ENCODE data around the gene PYGB. TPM values are rescaled to one million over a fixed set of nuclear protein-coding genes. Genes with fewer than 3 reads are reported as not detected.

The PYGB gene
- total RNA-seq, 2 donors from 2014 or later, result 34.8 to 42.8 TPM

GRCh38 chr20:25341716-25342680, 94.1 kb downstream of the PYGB start:
- Histone ChIP-seq H3K36me3 (replicated peaks in 1 of 2; ENCODE audit: insufficient read depth in 1 of 2, low read depth in 2 of 2) (no peaks in the 10 kb centered on the region), H3K27ac (peak overlapping the region in 2 of 4 donors; percentile 50 to 77), H3K9me3 (no peaks in the 10 kb centered on the region), H3K4me1 (peaks cover 72% of the 10 kb centered on the region), H3K4me3 (no peak overlapping the region), H3K27me3 (no peaks in the 10 kb centered on the region)
- DNase-seq, result no peak
- WGBS, 2 donors, result 80 to 87% methylated on average over 9 of the region's 9 CpGs
- TF ChIP-seq CTCF (IDR thresholded peaks at IDR 0.05), result no peak
- TF ChIP-seq POLR2A (IDR thresholded peaks at IDR 0.05), result no peak
- intact Hi-C loops (cut with DNase I), result no loop called here
- ATAC-seq, result peak; percentile 16

GRCh38 chr20:25344634-25345033, 96.7 kb downstream of the PYGB start:
- H3K4me3 ChIP-seq, result no peak overlapping the region
- no peaks in the 10 kb centered on the region for H3K9me3 ChIP-seq
- intact Hi-C loops (cut with DNase I), result no loop called here
- no peak for ATAC-seq
- no peak overlapping the region for H3K27ac ChIP-seq
- H3K36me3 ChIP-seq (replicated peaks in 1 of 2; ENCODE audit: insufficient read depth in 1 of 2, low read depth in 2 of 2), result no peaks in the 10 kb centered on the region
- H3K4me1 ChIP-seq, result peaks cover 53% of the 10 kb centered on the region
- 97% methylated on average over 3 of the region's 3 CpGs for WGBS, 2 donors
- no peak for TF ChIP-seq CTCF (IDR thresholded peaks at IDR 0.05)
- TF ChIP-seq POLR2A (IDR thresholded peaks at IDR 0.05), result no peak
- DNase-seq, result no peak
- H3K27me3 ChIP-seq, result no peaks in the 10 kb centered on the region

- H3K4me1 ChIP-seq, result peaks cover 43% of the 10 kb centered on the region
- no peak overlapping the region for H3K4me3 ChIP-seq
- ATAC-seq (no peak), DNase-seq (no peak)
- WGBS, 2 donors, result 24 to 40% methylated on average over 1 of the region's 1 CpG
- TF ChIP-seq POLR2A (IDR thresholded peaks at IDR 0.05), result no peak
- H3K27ac ChIP-seq, result no peak overlapping the region
- intact Hi-C loops (cut with DNase I), result no loop called here
- H3K36me3 ChIP-seq (replicated peaks in 1 of 2; ENCODE audit: insufficient read depth in 1 of 2, low read depth in 2 of 2), result no peaks in the 10 kb centered on the region
- no peaks in the 10 kb centered on the region for H3K9me3 ChIP-seq
- no peaks in the 10 kb centered on the region for H3K27me3 ChIP-seq
Measured at GRCh38 chr20:25345721-25346120, 97.8 kb downstream of the PYGB start.

GRCh38 chr20:25346349-25346748, 98.5 kb downstream of the PYGB start:
- Histone ChIP-seq H3K36me3 (replicated peaks in 1 of 2; ENCODE audit: insufficient read depth in 1 of 2, low read depth in 2 of 2) (no peaks in the 10 kb centered on the region), H3K9me3 (no peaks in the 10 kb centered on the region), H3K27ac (peak overlapping the region in 1 of 4 donors; percentile 22), H3K27me3 (no peaks in the 10 kb centered on the region), H3K4me1 (peaks cover 41% of the 10 kb centered on the region), H3K4me3 (no peak overlapping the region)
- 93 to 95% methylated on average over 6 of the region's 6 CpGs for WGBS, 2 donors
- intact Hi-C loops (cut with DNase I), result no loop called here
- TF ChIP-seq CTCF (IDR thresholded peaks at IDR 0.05), result no peak
- TF ChIP-seq POLR2A (IDR thresholded peaks at IDR 0.05), result no peak
- DNase-seq, result no peak
- no peak for ATAC-seq

Small RNAs within 50 kb of the gene (small RNA-seq; reads per million reads assigned to genes)
- gene AL035252.4 (not detected), gene AL121772.2 (not detected), gene RF00019 (not detected)

Other genes with a start within 250 kb of the PYGB start
- 10 to 100 TPM; 73.8 to 83.8 TPM for gene ACSS1, start 189.9 kb upstream of the PYGB start, total RNA-seq
- gene VSX1, start 165.9 kb upstream of the PYGB start, total RNA-seq, result under 1 TPM in 1 of 2 donors, not detected in 1; 0.66 TPM
- 10 to 100 TPM; 59.9 to 79.8 TPM for gene ENTPD6, start 52.4 kb upstream of the PYGB start, total RNA-seq
- gene ABHD12, start 142.8 kb downstream of the PYGB start, total RNA-seq, result 100 to 1,000 TPM in 1 of 2 donors, 10 to 100 TPM in 1; 74.7 to 106 TPM
- under 1 TPM; 0.78 to 0.99 TPM for gene GINS1, start 159.6 kb downstream of the PYGB start, total RNA-seq

Data from body of pancreas (tissue), 4 donors.